Stimulated activated CD4-positive, alpha-beta T cell treated with anti-CD3 and anti-CD28 coated beads, Interleukin-1b, Interleukin-23, amount 100 ng/mL, for 48 hours (primary cell): ENCODE results near the gene LTK.
"Not testable (repeated sequence)": the region's sequence is repeated elsewhere in the genome, so short reads cannot be mapped to it uniquely, and the experiment has no call there.

ENCODE experiments used
- DNase-seq: peaks from one replicate; pipeline ENCODE4 v3.0.0-alpha.2; 2020

Gene LTK

DNA sequence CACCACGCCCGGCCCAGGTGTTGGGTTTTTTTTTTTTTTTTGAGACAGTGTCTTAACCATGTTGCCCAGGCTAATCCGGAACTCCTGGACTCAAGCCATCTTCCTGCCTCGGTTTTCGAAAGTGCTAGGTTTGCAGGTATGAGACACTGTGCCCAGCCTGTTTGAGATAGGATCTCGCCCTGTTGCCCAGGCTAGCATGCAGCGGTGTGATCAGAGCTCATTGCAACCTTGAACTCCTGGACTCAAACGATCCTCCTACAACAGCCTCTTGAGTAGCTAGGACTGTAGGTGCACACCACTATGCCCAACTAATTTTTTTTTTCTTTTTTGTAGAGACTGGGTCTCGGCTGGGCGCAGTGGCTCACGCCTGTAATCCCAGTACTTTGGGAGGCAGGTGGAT lies 40.2 kb downstream of the LTK start:
- DNase-seq, result no peak

DNA sequence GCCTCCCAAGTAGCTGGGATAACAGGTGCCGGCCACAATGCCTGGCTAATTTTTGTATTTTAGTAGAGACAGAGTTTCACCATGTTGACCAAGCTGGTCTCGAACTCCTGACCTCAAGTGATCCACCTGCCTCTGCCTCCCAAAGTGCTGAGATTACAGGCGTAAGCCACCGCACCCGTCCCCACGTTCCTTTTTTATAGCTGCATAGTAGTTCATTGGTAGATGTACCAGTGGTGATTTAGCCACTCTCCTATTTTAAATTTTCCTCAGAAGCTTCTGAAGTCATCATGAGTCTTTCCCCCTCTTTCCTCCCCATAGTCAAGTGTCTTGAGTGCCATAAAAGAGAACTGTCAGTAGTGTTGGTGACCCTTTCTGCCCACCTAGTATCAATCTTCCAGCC lies 44.0 kb downstream of the LTK start:
- not testable (repeated sequence) for DNase-seq

DNA sequence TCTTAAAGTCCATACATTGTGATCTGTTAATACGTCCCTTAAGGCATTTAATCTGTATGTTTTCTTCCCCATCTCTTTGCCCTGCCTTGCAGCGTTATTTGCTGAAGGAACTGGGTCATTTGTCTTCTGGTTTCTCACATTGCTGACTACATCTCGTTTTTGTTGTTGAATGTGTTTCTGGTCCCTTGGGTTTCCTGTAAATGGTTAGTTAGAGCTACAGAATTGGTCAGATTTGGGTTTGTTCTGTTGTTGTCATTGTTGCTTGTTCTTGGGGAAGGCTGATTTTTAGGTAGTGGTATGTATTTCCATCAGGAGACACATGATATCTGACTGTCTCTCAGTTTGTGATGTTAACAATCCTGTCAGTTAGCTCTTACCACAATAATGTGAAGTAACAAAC lies 46.9 kb downstream of the LTK start:
- DNase-seq, result no peak

DNA sequence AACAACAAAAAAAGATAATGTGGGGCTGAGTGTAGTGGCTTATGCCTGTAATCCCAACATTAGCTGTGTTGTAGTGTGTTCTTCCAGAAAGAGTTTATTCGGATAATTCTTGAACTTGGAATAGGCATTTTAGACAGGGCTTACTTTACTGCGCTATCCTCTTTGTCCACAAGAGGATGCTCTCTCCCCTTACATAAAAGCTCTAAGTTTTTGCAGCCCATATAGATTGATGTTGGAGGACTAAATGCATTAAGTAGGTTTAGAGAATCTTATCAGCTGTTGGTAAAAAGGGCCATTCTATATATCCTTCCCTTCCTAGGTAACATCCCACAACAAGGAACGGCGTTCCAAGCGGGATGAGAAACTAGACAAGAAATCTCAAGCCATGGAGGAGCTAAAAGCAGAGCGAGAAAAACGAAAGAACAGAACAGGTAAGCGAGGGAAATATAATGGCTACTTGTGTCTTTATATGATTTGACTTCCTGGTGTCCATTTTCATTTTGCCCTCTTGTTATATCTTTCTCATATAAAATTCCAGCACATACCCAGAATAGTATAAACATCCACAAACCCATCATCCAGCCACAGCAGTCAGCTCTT lies 47.7 kb downstream of the LTK start:
- no peak for DNase-seq

DNA sequence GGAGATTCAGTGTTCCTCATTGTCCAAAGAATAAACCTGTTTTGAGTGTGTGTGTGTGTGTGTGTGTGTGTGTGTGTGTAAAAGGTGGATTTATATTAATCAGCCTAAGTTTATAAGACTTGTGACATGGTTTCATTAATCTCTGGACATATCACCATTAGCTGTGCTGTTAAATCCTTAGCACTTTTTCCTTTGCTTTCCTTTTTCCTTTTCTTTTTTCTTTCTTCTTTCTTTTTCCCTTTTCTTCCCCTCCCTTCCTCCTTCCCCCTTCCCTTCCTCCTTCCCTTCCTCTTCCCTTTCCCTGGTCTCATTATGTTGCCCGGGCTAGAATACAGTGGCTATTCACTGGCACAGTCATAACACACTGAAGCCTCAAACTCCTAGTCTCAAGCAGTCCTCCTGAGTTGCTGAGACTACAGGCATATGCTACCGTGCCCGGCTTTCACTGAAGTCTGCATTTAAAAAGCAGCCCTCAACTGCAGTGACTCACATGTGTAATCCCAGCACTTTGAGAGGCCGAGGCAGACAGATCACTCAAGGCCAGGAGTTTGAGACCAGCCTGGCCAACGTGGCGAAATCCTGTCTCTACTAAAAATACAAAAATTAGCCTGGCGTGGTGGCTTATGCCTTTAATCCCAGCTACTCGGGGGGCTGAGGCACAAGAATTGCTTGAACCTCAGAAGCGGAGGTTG lies 48.6 kb downstream of the LTK start:
- no peak for DNase-seq

DNA sequence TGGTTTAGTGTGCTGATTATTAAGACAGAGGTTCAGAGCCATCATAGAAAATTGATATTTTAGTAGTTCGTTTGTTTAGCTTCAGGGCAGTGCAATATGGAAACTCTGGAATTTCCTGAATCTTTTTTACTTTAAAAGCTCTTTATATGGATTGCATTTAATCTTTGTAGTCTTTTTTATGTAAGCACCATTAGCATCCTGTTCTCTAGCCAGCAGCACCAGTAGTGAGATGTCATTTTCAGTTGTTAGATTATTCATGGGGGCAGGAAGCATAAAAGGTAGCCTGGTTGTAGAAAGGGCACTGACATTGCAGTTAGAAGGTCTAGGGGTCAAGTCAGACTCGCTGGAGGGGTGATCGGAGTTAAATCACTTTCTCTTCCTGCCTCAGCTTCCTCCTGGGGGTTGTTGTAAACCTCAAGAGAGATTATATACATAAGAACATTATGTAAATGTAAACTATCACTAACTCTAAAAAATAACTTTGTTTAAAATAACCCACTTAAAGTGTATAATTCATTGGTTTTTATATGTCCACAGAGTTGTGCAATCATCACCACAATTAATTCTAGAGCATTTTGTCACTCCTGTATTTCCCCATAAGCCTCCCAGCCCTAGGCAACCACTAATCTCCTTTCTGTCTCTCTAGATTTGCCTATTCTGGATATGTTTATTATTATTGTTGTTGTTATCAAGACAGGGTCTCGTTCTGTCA lies 51.4 kb downstream of the LTK start:
- DNase-seq, result no peak
